ENCODE measurements around the gene CDK5. TPM values are rescaled to one million over a fixed set of nuclear protein-coding genes. Genes with fewer than 3 reads are reported as not detected.

The CDK5 gene
- total RNA-seq, 4 donors from 2014 or later = 3.7 to 10.7 (median 5.9) TPM

- Histone ChIP-seq H3K27ac (no peak overlapping the region), H3K36me3 (peaks cover 0 to 83% of the 10 kb centered on the region in 2 donors), H3K4me1 (no peaks in the 10 kb centered on the region), H3K9me3 (no peaks in the 10 kb centered on the region), H3K4me3 (no peak overlapping the region), H3K27me3 (no peaks in the 10 kb centered on the region)
- DNase-seq = no peak
- ATAC-seq = no peak
- in situ Hi-C loops (cut with MboI; ENCODE audit: low sequenced_read_pairs in 4 of 4) = no loop called here
- intact Hi-C loops (cut with DNase I; ENCODE audit: low total_unique reads) = no loop called here
- TF ChIP-seq CTCF (IDR thresholded peaks at IDR 0.05 in 4 of 5, conservative IDR thresholded peaks at IDR 0.05 in 1 of 5) (no peak), POLR2A (IDR thresholded peaks at IDR 0.05) (no peak)
Measured at GRCh38 chr7:151069841-151070573, 12.3 kb upstream of the CDK5 start.

GRCh38 chr7:151068069-151068773, 10.5 kb upstream of the CDK5 start:
- DNase-seq (no peak), ATAC-seq (no peak)
- intact Hi-C loops (cut with DNase I; ENCODE audit: low total_unique reads) (no loop called here), in situ Hi-C loops (cut with MboI; ENCODE audit: low sequenced_read_pairs in 4 of 4) (no loop called here)
- Histone ChIP-seq H3K4me1 (no peaks in the 10 kb centered on the region), H3K27ac (no peak overlapping the region), H3K9me3 (no peaks in the 10 kb centered on the region), H3K4me3 (no peak overlapping the region), H3K36me3 (peaks cover 0 to 79% of the 10 kb centered on the region in 2 donors), H3K27me3 (no peaks in the 10 kb centered on the region)
- TF ChIP-seq CTCF (IDR thresholded peaks at IDR 0.05 in 4 of 5, conservative IDR thresholded peaks at IDR 0.05 in 1 of 5) (no peak), POLR2A (IDR thresholded peaks at IDR 0.05) (no peak)

GRCh38 chr7:151066273-151066974, 8.7 kb upstream of the CDK5 start:
- TF ChIP-seq POLR2A (IDR thresholded peaks at IDR 0.05) (no peak), CTCF (IDR thresholded peaks at IDR 0.05 in 4 of 5, conservative IDR thresholded peaks at IDR 0.05 in 1 of 5) (no peak)
- DNase-seq (no peak), ATAC-seq (no peak)
- Histone ChIP-seq H3K27ac (no peak overlapping the region), H3K4me3 (no peak overlapping the region), H3K4me1 (peaks cover 0 to 12% of the 10 kb centered on the region in 2 donors), H3K9me3 (no peaks in the 10 kb centered on the region), H3K36me3 (peaks cover 0 to 63% of the 10 kb centered on the region in 2 donors), H3K27me3 (no peaks in the 10 kb centered on the region)
- intact Hi-C loops (cut with DNase I; ENCODE audit: low total_unique reads) = no loop called here
- in situ Hi-C loops (cut with MboI; ENCODE audit: low sequenced_read_pairs in 4 of 4) = no loop called here

GRCh38 chr7:151065516-151065915, 7.8 kb upstream of the CDK5 start:
- Histone ChIP-seq H3K9me3 (no peaks in the 10 kb centered on the region), H3K36me3 (peaks cover 0 to 54% of the 10 kb centered on the region in 2 donors), H3K4me1 (peaks cover 4 to 20% of the 10 kb centered on the region in 2 donors), H3K27ac (no peak overlapping the region), H3K27me3 (no peaks in the 10 kb centered on the region), H3K4me3 (no peak overlapping the region)
- in situ Hi-C loops (cut with MboI; ENCODE audit: low sequenced_read_pairs in 4 of 4) = no loop called here
- DNase-seq (no peak), ATAC-seq (no peak)
- no peak for TF ChIP-seq CTCF (IDR thresholded peaks at IDR 0.05 in 4 of 5, conservative IDR thresholded peaks at IDR 0.05 in 1 of 5)
- no peak for TF ChIP-seq POLR2A (IDR thresholded peaks at IDR 0.05)
- intact Hi-C loops (cut with DNase I; ENCODE audit: low total_unique reads) = no loop called here
